Esophagus muscularis mucosa (tissue), 4 donors: ENCODE data around the gene FBXW12. TPM values are rescaled to one million over a fixed set of nuclear protein-coding genes. Genes with fewer than 3 reads are reported as not detected.
A peak's percentile ranks its signal among the peaks of the same experiment; 100 is the strongest.

ENCODE experiments used
- DNase-seq: peaks from one replicate; pipeline ENCODE4 v3.0.0-alpha.2; 2017; ENCODE audit errors: extremely low spot score
- H3K27ac ChIP-seq, 4 donors: fragments of 200-600 bp; sonication (generic); replicated peaks in 1 of 4; 1 replicate in 3 of 4; 2 replicates in 1 of 4; pipeline ENCODE4 v1.5.1; 2016 to 2019; ENCODE audit warnings: mild to moderate bottlenecking in 1 of 4
- H3K27me3 ChIP-seq, 4 donors: fragments of 200-600 bp; sonication (generic); one replicate each; pipeline versions ENCODE4 v1.5.1 to v1.6.0; 2016 to 2019
- H3K36me3 ChIP-seq, 4 donors: fragments of 200-600 bp; sonication (generic); one replicate each; pipeline ENCODE4 v1.5.1; 2016 to 2019
- H3K4me1 ChIP-seq, 4 donors: fragments of 200-600 bp; sonication (generic); one replicate each; pipeline ENCODE4 v1.5.1; 2016 to 2019
- H3K4me3 ChIP-seq, 4 donors: fragments of 200-600 bp; sonication (generic); 1 replicate in 2 of 4; 2 replicates in 2 of 4; pipeline ENCODE4 v1.5.1; 2016 to 2019; ENCODE audit warnings: mild to moderate bottlenecking in 4 of 4, moderate library complexity in 1 of 4
- H3K9me3 ChIP-seq, 4 donors: fragments of 200-600 bp; sonication (generic); 1 replicate in 3 of 4; 2 replicates in 1 of 4; pipeline ENCODE4 v1.5.1; 2016 to 2019
- CTCF ChIP-seq, 3 experiments: fragments of 200-600 bp in 2 of 3; fragments of 450-650 bp in 1 of 3; sonication (generic) in 2 of 3; IDR thresholded peaks; one replicate each; pipeline ENCODE4 v1.5.1; 2017 to 2019; ENCODE audit warnings: antibody characterized with exemption in 3 of 3, mild to moderate bottlenecking in 2 of 3, moderate library complexity in 1 of 3
- EP300 ChIP-seq: sonication (generic); formaldehyde crosslinking; IDR thresholded peaks from one replicate; pipeline ENCODE4 v1.6.1; 2017; ENCODE audit warnings: antibody characterized with exemption
- POLR2A ChIP-seq: fragments of 450-650 bp; IDR thresholded peaks from one replicate; pipeline ENCODE4 v1.6.1; 2017; ENCODE audit warnings: antibody characterized with exemption, moderate library complexity, mild to moderate bottlenecking, low read depth
- POLR2AphosphoS5 ChIP-seq, 2 donors: sonication (generic); formaldehyde crosslinking; IDR thresholded peaks; one replicate each; pipeline ENCODE4 v1.6.1; 2017; ENCODE audit warnings: antibody characterized with exemption in 2 of 2
- WGBS: methylation state at CpG from one replicate; pipeline ENCODE4 v1.1.5; 2018; 5-methylcytosine and 5-hydroxymethylcytosine counted together
- intact Hi-C: fragments of 100-400 bp; cut with DNase I; formaldehyde crosslinking; loops from one replicate; pipeline ENCODE4 v1.15.1; 2023
- total RNA-seq, 4 donors: library from RNA; depleted of rRNA; stranded (reverse); fragments of >200 nt; gene quantifications; one replicate each; pipeline versions ENCODE4 v1.1.0 to v1.2.1, GENCODE V29; 2016

The FBXW12 gene
- total RNA-seq, 4 donors from 2014 or later: 0.65 TPM; not detected in 3

GRCh38 chr3:48405343-48405881 lies 33.4 kb downstream of the FBXW12 start:
- Histone ChIP-seq H3K36me3 (peaks cover 43 to 71% (median 68%) of the 10 kb centered on the region in 4 donors), H3K9me3 (no peaks in the 10 kb centered on the region), H3K4me3 (no peak overlapping the region), H3K27ac (peak overlapping the region; percentile 84 to 96 (median 95)), H3K27me3 (no peaks in the 10 kb centered on the region), H3K4me1 (peaks cover 14 to 62% (median 35%) of the 10 kb centered on the region in 4 donors)
- WGBS: 85% methylated on average over 9 of the region's 13 CpGs
- TF ChIP-seq POLR2A (no peak), POLR2AphosphoS5 (IDR thresholded peaks at IDR 0.05) (no peak), EP300 (no peak), CTCF (IDR thresholded peaks at IDR 0.05) (no peak)
- intact Hi-C loops: no loop called here
- DNase-seq: no peak

- peaks cover 49 to 77% (median 74%) of the 10 kb centered on the region in 4 donors for H3K36me3 ChIP-seq
- no peak for DNase-seq
- H3K4me3 ChIP-seq: no peak overlapping the region
- WGBS: 62% methylated on average over 1 of the region's 1 CpG
- H3K27me3 ChIP-seq: no peaks in the 10 kb centered on the region
- intact Hi-C loops: no loop called here
- peak overlapping the region; percentile 84 to 96 (median 95) for H3K27ac ChIP-seq
- TF ChIP-seq EP300 (no peak), CTCF (IDR thresholded peaks at IDR 0.05) (no peak), POLR2A (no peak), POLR2AphosphoS5 (IDR thresholded peaks at IDR 0.05) (no peak)
- peaks cover 14 to 59% (median 34%) of the 10 kb centered on the region in 4 donors for H3K4me1 ChIP-seq
- no peaks in the 10 kb centered on the region for H3K9me3 ChIP-seq
These were observed 34.0 kb downstream of the FBXW12 start for GRCh38 chr3:48405971-48406370.

- Histone ChIP-seq H3K27ac (peak overlapping the region; percentile 20 to 95 (median 69)), H3K9me3 (no peaks in the 10 kb centered on the region), H3K27me3 (no peaks in the 10 kb centered on the region), H3K36me3 (peaks cover 57 to 84% (median 81%) of the 10 kb centered on the region in 4 donors), H3K4me1 (peaks cover 9 to 51% (median 26%) of the 10 kb centered on the region in 4 donors), H3K4me3 (no peak overlapping the region)
- intact Hi-C loops: no loop called here
- WGBS: 87% methylated on average over 18 of the region's 18 CpGs
- DNase-seq: no peak
- TF ChIP-seq CTCF (IDR thresholded peaks at IDR 0.05): no peak
- TF ChIP-seq POLR2AphosphoS5 (IDR thresholded peaks at IDR 0.05): no peak
- no peak for TF ChIP-seq POLR2A
- TF ChIP-seq EP300: no peak
These were observed 34.7 kb downstream of the FBXW12 start for GRCh38 chr3:48406443-48407431.

- WGBS: 82% methylated on average over 7 of the region's 8 CpGs
- Histone ChIP-seq H3K4me1 (peaks cover 2 to 43% (median 18%) of the 10 kb centered on the region in 4 donors), H3K9me3 (no peaks in the 10 kb centered on the region), H3K4me3 (no peak overlapping the region), H3K27me3 (no peaks in the 10 kb centered on the region), H3K27ac (peak overlapping the region; percentile 13 to 95 (median 69)), H3K36me3 (peaks cover 65 to 93% (median 90%) of the 10 kb centered on the region in 4 donors)
- TF ChIP-seq EP300 (no peak), CTCF (IDR thresholded peaks at IDR 0.05) (no peak), POLR2A (no peak), POLR2AphosphoS5 (IDR thresholded peaks at IDR 0.05) (no peak)
- intact Hi-C loops: no loop called here
- no peak for DNase-seq
These were observed 35.6 kb downstream of the FBXW12 start for GRCh38 chr3:48407542-48408099.
